ENCODE data around the gene FAM13A.

GRCh38 chr4:89009761-89010369, 47.1 kb downstream of the FAM13A start:
- TF ChIP-seq POLR2A (IDR thresholded peaks at IDR 0.05; ENCODE audit: low read depth, low read length) (no peak), CTCF (IDR thresholded peaks at IDR 0.05; ENCODE audit: extremely low read depth in 1 of 2, insufficient read depth in 1 of 2, low read depth in 1 of 2, low read length in 2 of 2) (no peak), POLR2AphosphoS5 (IDR thresholded peaks at IDR 0.05; ENCODE audit: insufficient read depth, low read depth, low read length) (no peak), EZH2 (IDR thresholded peaks at IDR 0.05; ENCODE audit: borderline replicate concordance, low read depth, low read length, severe bottlenecking) (no peak), JUN (IDR thresholded peaks at IDR 0.05; ENCODE audit: borderline replicate concordance, insufficient read depth, insufficient read length, low read depth) (no peak), MAX (IDR thresholded peaks at IDR 0.05; ENCODE audit: insufficient read depth, insufficient read length) (no peak), GATA2 (IDR thresholded peaks at IDR 0.05; ENCODE audit: insufficient read depth, insufficient read length, low read depth, low read length) (no peak)
